Ishikawa (cell line): ENCODE data around the gene GDPD3.

ENCODE experiments used
- CEBPB ChIP-seq: IDR thresholded peaks from 2 replicates; pipeline ENCODE4 v1.6.1; 2012
- CREB1 ChIP-seq: IDR thresholded peaks from 2 replicates; pipeline ENCODE4 v1.6.1; 2012; ENCODE audit warnings: low read depth
- EGR1 ChIP-seq: IDR thresholded peaks from 2 replicates; pipeline ENCODE4 v1.6.1; 2012
- EP300 ChIP-seq: IDR thresholded peaks from 2 replicates; pipeline ENCODE4 v1.6.1; 2012; ENCODE audit warnings: borderline replicate concordance
- FOXM1 ChIP-seq: IDR thresholded peaks from 2 replicates; pipeline ENCODE4 v1.6.1; 2012; ENCODE audit warnings: low read depth, borderline replicate concordance
- MAX ChIP-seq: IDR thresholded peaks from 2 replicates; pipeline ENCODE4 v1.6.1; 2012
- NFIC ChIP-seq: IDR thresholded peaks from 2 replicates; pipeline ENCODE4 v1.6.1; 2012
- RAD21 ChIP-seq: IDR thresholded peaks from 2 replicates; pipeline ENCODE4 v1.6.1; 2012; ENCODE audit warnings: low read depth
- TAF1 ChIP-seq: IDR thresholded peaks from 2 replicates; pipeline ENCODE4 v1.6.1; 2012; ENCODE audit warnings: low read depth, mild to moderate bottlenecking
- TCF12 ChIP-seq: IDR thresholded peaks from 2 replicates; pipeline ENCODE4 v1.6.1; 2012; ENCODE audit warnings: low read depth
- TEAD4 ChIP-seq: IDR thresholded peaks from 2 replicates; pipeline ENCODE4 v1.6.1; 2012
- YY1 ChIP-seq: IDR thresholded peaks from 2 replicates; pipeline ENCODE4 v1.6.1; 2012; ENCODE audit warnings: low read depth
- ZBTB7A ChIP-seq: IDR thresholded peaks from 2 replicates; pipeline ENCODE4 v1.6.1; 2012; ENCODE audit warnings: low read depth
- TF ChIP-seq, protein P1 (sequence below): IDR thresholded peaks from 2 replicates; pipeline ENCODE4 v1.6.1; 2012; ENCODE audit warnings: low read depth, mild to moderate bottlenecking
- TF ChIP-seq, protein P2 (sequence below): IDR thresholded peaks from 2 replicates; pipeline ENCODE4 v1.6.1; 2012

Gene GDPD3

DNA sequence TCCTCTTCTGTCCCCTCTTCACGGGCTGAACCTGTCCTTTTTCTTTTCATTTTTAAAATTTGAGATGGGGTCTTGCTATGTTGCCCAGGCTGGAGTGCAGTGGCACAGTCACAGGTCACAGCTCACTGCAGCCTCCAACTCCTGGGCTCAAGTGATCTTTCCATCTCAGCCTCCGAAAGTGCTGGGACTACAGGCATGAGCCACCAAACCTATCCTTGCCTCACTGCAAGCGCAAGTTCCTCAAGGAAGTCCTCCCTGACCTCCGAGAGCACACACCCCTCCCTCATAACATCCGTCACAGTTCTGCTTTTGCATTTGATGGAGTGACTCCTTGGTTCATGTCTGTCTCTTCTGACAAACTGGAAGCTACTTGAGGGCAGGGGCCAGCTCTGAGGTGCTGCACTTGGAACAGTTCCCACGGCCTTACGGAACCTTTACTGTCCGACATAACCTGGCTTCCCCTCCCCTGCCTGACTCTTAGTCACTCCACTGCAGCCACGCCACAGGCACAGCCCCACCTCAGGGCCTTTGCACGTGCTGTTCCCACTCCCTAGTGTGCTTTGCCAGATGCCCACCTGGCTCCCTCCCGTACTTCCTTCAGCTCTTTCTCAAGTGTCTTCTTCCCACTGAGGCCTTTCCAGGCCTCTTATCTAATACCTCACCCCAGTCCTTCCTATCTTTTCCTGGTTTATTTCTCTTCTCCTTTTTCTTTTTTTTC is 26.0 kb downstream of the GDPD3 start:
- TF ChIP-seq CREB1 (no peak), RAD21 (no peak), FOXM1 (no peak), TCF12 (no peak)
- TF ChIP-seq, protein P1, sequence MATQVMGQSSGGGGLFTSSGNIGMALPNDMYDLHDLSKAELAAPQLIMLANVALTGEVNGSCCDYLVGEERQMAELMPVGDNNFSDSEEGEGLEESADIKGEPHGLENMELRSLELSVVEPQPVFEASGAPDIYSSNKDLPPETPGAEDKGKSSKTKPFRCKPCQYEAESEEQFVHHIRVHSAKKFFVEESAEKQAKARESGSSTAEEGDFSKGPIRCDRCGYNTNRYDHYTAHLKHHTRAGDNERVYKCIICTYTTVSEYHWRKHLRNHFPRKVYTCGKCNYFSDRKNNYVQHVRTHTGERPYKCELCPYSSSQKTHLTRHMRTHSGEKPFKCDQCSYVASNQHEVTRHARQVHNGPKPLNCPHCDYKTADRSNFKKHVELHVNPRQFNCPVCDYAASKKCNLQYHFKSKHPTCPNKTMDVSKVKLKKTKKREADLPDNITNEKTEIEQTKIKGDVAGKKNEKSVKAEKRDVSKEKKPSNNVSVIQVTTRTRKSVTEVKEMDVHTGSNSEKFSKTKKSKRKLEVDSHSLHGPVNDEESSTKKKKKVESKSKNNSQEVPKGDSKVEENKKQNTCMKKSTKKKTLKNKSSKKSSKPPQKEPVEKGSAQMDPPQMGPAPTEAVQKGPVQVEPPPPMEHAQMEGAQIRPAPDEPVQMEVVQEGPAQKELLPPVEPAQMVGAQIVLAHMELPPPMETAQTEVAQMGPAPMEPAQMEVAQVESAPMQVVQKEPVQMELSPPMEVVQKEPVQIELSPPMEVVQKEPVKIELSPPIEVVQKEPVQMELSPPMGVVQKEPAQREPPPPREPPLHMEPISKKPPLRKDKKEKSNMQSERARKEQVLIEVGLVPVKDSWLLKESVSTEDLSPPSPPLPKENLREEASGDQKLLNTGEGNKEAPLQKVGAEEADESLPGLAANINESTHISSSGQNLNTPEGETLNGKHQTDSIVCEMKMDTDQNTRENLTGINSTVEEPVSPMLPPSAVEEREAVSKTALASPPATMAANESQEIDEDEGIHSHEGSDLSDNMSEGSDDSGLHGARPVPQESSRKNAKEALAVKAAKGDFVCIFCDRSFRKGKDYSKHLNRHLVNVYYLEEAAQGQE = no peak
- TF ChIP-seq, protein P2, sequence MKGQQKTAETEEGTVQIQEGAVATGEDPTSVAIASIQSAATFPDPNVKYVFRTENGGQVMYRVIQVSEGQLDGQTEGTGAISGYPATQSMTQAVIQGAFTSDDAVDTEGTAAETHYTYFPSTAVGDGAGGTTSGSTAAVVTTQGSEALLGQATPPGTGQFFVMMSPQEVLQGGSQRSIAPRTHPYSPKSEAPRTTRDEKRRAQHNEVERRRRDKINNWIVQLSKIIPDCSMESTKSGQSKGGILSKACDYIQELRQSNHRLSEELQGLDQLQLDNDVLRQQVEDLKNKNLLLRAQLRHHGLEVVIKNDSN = no peak

DNA sequence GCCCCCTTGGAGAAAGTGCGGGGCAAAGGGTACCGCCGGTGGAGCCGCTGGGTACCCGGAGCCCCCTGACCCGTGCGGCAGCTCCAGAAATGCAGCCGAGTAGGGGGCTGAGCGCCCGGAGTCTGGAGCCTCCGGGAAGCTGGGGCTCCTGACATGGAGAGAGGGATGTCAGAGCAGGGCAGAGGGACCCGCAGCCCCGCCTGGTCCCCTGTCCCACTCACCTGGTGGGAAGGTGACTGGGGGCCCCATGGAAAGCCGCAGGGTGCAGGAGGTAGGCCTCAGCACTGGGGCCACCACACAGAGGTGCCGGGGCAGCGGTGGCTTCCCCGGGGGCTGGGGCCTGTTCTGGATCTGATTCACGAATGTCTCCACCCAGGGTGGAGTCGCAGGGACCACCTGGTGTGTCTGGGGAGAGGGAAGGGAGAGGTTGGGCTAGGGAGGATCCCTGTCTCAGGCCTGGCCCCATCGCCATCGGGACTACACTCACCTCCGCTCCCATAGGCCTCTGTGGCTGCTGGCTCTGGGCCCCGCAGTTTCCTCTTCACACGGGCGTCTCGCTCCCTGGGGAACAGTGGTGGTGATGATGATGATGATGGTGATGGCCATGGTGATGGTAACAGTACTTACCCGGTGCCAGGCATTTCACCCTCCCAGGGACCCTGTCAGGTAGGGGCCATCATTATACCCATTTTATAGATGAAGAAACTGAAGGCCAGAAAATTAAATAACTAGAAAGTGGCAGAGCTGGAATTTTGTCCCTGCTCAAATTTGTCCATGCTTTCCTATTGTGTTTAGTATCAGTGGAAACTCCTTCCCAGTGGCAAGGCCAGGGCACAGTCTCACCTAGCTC is 26.8 kb downstream of the GDPD3 start:
- TF ChIP-seq TAF1 = no peak

DNA sequence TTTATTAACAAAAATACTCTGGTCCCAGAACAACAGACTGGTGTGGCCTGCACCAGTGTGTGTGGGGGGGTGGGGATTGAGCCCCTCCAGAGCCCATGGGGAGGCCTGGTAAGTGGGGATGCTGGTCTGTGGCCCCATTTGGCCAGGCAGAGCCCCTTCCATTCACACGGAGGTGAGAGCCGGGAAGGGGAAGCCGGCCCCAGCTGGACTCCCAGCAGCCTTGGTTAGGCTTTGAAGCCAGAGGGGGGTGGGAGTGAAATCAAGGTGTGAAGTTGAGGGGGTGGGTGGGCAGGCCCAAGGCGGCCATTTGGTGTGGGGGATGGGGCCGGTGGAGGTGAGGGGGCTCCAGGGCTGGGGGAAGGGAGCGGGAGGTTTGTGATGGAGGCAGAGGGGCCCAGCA is 27.5 kb downstream of the GDPD3 start:
- no peak for TF ChIP-seq MAX
- no peak for TF ChIP-seq EP300
- no peak for TF ChIP-seq RAD21
- TF ChIP-seq EGR1 = no peak
- no peak for TF ChIP-seq TAF1
- no peak for TF ChIP-seq CREB1
- TF ChIP-seq NFIC = no peak
- no peak for TF ChIP-seq FOXM1
- no peak for TF ChIP-seq TEAD4
- no peak for TF ChIP-seq ZBTB7A
- no peak for TF ChIP-seq CEBPB
- TF ChIP-seq TCF12 = no peak
- TF ChIP-seq, protein P1 = no peak
- TF ChIP-seq, protein P2 = no peak
- no peak for TF ChIP-seq YY1

DNA sequence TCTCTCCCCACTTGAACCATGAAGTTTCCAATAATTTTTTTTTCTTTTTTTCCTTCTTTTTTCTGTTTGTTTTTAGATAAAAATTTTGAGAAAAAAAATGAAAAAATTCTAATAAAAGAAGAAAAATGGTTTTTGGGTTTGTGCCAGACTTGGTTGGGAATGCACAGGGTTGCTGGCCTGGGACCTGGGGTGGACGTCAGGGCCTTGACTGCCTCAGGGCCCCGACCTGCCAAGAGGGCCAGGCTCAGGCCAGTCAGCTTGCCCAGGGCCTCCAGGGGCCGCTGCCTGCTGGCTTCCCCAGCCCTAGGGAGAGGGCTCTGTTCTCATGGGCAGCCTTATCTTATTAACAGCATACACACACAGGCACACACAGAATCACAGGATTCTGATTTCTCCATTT is 28.1 kb downstream of the GDPD3 start:
- no peak for TF ChIP-seq EP300
- no peak for TF ChIP-seq ZBTB7A
- TF ChIP-seq YY1 = no peak
- TF ChIP-seq CEBPB = no peak
- TF ChIP-seq NFIC = no peak
- no peak for TF ChIP-seq RAD21
- TF ChIP-seq TAF1 = no peak
- no peak for TF ChIP-seq TCF12
- TF ChIP-seq, protein P1 = no peak
- no peak for TF ChIP-seq TEAD4
- no peak for TF ChIP-seq EGR1
- no peak for TF ChIP-seq MAX
- TF ChIP-seq, protein P2 = no peak
- no peak for TF ChIP-seq FOXM1
- TF ChIP-seq CREB1 = no peak
